HG03139 (cell line): Measurements from ENCODE around the gene NBL1.

ENCODE experiments used
- ATAC-seq: cut with Tn5 transposase; IDR thresholded peaks from one replicate; pipeline ENCODE4 v1.9.1; 2021; ENCODE audit not compliant: unreplicated experiment

The NBL1 gene

DNA sequence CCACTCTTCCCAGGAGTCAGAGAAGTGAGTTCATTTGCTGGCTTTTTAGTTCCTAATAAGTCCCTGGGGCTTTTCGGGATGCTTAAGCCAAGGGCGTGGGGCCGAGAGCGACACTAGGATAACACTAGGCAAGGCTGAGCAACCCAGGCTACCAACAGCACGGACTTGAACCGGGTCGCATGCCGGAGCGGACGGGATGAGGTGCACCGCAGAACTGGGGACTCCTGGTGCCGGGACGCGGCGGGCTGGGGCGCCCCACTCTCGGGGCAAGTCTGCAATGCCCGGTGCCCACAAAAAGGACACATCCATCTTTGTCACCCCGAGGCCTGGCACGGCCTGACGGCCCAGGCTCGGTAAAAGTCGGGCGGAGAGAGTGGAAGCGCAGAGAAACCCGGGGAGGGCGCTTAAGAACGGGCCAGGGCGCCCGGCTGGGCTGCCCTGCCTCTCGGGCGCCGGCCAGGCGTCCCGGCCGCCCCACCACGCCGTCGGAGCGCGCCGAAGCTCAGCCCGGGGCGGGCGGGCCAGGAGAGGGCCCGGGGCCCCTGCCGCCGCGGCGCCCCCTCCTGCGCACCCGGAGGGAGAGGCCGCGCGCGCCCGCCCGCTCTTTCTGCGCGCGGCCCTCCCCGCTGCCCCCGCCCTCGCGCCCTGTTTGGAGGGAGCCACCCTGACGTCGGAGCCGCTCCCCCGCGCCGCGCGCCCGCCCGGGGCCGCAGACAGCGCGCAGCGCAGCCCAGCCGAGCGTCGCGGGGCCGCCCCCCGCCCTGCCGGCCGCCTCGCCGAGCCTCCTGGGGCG, at the start of gene NBL1:
Gene NBL1 (plus strand): TSS at position 710 of the 793 bp plus-strand sequence. CDS start 10,720 bp downstream, outside the sequence.
- ATAC-seq, result no peak

DNA sequence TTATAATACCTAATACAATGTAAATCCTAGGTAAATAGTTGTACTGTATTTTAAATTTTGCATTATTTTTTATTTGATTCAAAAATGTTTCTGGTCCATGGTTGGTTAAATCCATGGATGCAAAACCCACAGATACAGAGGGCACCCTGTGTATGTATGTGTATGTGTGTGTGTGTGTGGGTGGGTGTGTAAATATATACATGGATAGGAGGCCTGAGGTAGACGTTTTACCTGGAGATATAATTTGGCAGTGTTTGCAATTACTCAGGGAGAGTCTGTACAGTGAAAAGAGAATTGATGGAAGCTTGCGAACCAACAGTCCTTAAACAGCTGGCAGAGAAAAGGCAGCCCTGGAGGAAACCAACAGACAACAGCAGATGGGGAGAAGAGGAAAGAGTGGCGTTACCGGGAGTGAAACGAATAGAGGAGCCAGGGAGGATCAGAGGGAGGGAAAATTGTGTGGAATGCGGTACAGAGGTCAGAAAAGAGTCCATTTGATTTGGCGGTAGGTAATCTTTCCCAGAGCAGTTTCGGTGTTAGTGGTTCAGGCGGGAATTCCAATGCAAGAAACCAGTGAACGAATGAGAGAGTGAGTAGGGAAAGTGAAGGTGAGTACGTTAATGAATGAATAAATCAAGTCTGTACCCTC, 47.9 kb upstream of the NBL1 start:
- ATAC-seq, result no peak

GRCh38 chr1:19596714-19597495, 47.2 kb upstream of the NBL1 start:
- peak; percentile 84 for ATAC-seq

DNA sequence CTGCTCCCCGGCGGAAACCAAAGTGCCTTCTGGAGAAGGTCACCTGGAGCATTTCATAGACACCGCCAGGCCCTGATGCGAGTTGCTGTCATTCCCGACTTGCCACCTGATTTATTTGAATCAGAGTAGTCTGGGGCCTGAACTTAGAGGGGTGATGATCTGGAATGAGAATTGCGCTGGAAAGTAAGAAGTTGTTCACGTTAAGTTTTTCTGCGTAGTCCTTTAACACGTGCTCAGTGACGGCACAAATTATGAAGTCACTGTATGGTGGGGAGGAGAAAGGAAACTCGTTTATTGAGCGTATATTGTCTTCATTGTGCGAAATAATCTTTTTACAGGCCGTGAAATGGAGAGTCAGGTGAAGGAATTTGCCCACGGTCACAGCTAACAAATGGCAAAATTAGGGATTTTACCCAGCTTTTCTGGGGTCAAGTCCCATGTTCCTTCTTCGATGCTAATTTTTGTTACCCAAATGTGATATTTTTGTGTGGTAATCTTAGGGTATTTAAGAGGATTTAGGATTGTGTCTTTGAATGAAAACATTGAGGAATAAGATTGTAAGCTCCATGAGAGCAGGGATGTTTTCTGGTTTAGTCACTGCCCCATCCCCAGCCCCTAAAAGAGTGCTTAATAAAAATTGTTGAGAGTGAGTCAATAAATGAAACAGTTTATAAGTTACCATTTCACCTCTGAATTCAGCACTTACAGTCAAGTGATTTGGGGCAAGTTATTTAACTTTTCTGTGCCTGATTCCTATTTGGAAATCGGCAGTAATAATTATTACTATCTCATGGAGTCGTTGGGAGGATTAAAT, 46.4 kb upstream of the NBL1 start:
- ATAC-seq, result no peak

DNA sequence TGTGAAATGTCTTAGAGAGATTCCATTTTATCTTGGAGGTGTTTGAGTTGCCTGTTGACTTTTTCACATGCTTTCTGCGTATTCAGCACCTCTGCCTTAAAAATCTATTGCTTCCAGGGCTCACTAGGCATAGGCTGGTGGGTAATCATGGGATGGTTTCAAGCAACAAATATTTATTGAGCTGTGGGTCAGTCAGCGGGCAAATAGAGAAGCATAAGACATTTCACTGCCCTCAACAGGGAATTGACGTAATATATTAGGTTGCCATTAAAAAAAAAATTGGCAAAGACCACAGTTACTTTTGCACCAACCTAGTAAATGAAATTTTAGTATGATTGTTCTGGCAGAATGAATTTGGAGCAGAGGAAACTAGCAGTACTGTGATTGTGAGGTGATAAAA, 44.3 kb upstream of the NBL1 start:
- no peak for ATAC-seq

- ATAC-seq, result no peak
Measured at GRCh38 chr1:19602486-19602885, 41.6 kb upstream of the NBL1 start.

DNA sequence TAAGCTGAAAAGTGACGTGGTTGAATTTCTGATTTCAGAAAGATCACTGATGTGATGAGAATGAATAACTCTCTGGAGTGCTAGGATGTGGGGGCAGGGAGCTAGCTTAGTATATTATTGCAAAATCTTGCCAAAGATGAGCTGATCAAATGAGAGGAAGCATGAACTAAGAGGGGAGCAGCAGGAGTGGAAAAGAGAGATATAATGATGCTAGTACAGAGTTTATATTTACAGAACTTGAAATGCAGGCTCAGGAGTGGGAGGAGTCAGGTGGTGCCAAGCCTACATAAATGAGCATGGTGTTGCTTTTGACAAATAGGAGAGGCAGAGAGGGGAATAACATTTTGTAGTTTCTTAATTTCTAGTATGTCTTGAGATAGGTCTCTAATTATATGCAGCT, 38.1 kb upstream of the NBL1 start:
- no peak for ATAC-seq

- ATAC-seq, result no peak
Measured at GRCh38 chr1:19606817-19607642, 37.1 kb upstream of the NBL1 start.

GRCh38 chr1:19608232-19608631, 35.9 kb upstream of the NBL1 start:
- ATAC-seq, result no peak

GRCh38 chr1:19610282-19610981, 33.7 kb upstream of the NBL1 start:
- no peak for ATAC-seq

- ATAC-seq, result no peak
Measured at GRCh38 chr1:19612530-19612929, 31.6 kb upstream of the NBL1 start.

- no peak for ATAC-seq
Measured at GRCh38 chr1:19613171-19613703, 30.9 kb upstream of the NBL1 start.

- ATAC-seq, result no peak
Measured at GRCh38 chr1:19615438-19615837, 28.7 kb upstream of the NBL1 start.

DNA sequence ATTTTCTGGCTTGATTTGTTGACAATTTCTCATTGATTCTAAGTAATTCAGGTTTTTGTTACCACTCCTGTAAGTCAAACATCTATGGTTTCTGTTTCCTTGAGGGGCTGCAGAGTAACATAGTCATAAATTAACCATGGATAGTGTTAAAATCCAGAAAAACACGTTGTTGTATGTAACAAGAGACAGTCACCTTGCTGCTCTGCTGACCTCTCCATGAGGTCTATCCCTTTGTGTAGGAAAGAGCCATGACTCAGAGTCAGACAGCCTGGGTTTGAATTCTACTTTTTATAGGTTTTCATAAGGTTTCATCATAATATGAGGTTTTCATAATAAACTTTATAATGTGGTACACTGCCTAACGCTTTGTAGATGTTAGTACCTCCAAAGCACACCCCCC, 27.6 kb upstream of the NBL1 start:
- ATAC-seq, result no peak

GRCh38 chr1:19617376-19617775, 26.7 kb upstream of the NBL1 start:
- ATAC-seq, result no peak

DNA sequence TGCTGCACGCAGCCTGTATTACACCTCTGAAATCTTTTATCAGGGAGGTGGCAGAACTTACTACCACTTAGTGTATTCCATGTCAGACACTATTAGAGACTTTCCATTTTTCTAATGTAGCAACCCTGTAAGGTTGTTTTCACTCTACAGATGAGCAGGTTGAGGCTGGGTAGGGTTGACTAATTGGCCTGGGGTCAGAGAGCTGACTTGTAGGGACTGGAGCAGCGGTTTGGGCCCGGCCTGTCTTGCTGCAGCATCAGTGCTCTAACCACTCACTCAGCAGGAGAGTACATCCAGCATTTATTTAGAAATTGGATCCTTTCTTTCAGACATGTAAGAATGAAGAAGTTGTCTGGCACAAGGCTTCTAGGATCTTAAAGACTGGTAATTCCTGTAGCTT, 25.7 kb upstream of the NBL1 start:
- no peak for ATAC-seq

DNA sequence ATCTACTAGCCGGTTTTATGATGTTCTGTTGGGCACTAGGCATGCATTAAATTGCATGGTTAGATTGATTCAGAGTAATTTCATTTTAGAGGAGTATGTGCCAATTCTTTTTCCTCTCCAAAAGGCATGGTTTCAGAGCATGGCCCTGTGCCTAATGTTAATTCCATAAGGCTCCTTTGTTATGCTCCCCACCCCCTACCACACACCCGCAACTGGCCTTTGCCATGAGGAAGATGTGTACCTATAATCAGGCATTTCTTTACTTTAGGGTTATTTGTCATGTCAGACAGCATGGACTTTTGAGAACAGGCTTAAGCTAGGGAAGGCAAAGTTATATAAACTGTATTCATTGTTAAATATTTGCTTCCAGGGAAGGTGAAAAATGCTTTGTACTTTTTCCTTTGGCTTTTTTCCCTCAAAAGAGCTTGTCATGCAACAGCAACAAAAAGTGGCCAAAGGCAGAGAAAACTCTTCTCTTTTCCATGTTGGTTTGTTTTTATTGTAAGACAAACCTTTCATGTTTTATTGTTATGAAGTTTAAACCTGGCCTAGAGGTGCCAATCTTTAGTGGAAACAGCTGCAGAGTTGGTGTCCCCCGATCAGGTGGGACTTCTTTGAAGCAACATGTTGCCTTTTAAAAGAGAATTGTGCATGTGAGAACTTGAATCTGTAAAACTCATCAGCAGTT, 24.3 kb upstream of the NBL1 start:
- ATAC-seq, result no peak

DNA sequence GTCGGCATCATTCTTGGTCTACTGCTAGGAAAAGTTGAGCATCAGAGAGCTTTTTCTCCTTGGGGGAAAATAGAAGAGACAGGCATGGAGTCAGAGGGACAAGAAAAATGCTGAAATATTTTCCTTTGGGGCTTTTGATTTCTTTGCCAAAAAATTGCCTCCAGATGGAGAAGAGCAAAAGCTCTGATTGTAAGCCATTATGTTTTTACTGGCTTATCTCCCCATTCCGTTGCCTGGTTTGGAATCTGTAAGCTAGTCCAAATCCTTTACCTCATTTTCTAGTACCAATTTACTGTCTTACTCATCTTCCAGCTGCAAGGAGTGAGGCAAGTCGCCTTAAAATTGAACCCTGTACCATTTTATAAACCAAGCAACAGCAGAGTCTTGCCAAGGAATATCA, 23.3 kb upstream of the NBL1 start:
- ATAC-seq, result no peak
